ENCODE data around the gene ADGB.
"Not testable (repeated sequence)": the region's sequence is repeated elsewhere in the genome, so short reads cannot be mapped to it uniquely, and the experiment has no call there.

Gene ADGB

DNA sequence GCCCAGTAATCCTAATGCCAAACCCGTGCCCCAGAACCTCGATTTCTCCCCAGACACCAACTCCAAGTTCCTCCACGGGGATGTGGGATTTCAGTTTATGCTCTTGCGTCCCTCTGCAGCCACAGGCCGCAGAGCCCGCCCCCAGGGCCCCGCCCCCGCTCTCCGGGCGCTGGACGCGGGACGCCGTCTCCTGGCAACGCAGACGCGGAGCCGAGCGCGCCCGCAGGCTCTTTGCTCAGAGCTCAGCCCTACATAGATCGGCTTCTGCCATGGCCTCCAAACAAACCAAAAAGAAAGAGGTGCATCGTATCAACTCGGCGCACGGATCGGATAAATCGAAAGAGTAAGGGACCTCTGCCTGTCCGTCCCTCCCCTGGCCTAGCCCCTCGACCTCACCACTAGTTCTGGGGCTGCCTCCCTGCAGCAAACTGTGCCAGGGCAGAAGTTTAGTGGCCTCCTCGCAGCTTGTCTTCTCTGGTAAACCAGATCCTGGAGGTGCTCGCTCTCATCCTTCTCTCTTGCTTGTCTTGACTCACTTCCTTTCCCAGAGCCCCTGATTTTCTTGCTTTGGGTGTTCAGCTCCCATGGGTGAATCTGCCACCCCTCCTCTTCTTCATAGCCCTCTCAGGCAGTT, at the start of gene ADGB:
Gene ADGB, plus strand, starts transcription at position 201 of the 634 bp plus-strand sequence. Its CDS starts 69 bp downstream, at position 270.
- DNase-seq, result peak; percentile 81

DNA sequence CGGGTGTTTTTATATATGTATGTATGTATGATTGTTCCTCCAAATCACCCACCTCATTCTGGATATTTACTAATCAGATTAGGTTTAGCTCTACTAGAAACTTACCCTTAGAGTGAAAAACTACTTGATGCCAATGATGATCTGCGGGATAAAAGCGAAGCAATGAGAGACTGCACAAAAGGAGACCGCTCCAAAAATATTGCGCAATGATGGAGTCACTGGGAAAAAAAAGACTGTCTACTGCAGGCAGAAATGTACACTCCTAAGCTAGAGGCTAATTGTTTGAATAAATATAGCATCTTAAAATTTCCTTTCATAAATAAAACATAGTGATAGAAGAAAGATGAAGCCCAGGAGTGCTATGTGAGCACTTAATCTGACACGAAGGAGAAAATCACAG, 47.9 kb upstream of the ADGB start:
- no peak for DNase-seq

DNA sequence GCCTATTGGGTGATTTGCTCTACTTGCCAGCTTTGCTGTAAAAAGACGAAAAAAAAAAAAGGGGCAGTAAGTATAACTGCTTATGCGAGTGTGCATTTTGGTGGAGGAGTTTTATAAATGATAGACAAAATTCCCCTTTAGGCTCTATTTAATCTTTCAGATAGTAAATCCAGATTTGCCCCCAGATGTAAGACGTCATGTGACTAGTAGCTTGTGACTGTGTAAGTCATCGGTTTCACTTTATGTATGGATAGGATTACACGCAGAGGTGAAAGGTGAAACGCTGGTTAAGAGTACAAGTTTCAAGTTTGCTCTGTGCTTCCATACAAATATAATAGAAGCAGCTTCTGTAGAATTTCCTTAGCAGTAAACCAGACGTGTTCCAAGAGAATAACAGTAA, 47.2 kb upstream of the ADGB start:
- no peak for DNase-seq

DNA sequence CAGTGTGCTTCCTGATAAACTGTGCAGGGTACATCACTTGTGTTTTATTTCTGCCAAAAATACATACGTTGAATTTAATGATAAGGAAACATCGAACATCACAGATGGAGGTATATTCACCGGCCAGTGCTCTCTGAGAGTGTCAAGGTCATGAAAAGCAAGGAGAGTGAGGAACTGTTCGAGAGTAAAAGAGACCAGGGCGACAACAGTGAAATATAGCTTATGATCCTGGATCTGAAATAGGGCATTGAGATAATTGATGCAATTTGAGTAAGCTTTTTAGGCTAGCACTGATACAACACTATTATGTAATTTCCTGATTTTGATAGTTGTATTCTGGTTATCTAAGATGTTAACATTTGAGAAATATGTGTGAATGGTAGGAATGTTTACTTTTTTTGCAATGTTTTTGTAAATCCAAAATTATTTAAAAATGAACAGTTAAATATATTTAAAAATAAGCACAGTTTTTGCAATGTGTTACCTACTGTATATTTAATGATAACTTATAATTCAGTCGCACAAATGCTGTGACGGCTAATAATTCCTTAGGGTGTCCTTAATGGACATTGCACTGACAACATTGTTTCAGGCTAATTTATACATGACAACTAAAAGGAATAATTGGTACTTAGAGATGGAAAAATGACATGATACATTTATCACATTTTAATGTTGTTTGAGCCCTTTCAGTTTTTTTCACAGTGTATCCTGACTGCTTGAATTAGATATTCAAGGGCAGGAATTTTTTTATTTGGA, 45.2 kb upstream of the ADGB start:
- DNase-seq, result no peak

DNA sequence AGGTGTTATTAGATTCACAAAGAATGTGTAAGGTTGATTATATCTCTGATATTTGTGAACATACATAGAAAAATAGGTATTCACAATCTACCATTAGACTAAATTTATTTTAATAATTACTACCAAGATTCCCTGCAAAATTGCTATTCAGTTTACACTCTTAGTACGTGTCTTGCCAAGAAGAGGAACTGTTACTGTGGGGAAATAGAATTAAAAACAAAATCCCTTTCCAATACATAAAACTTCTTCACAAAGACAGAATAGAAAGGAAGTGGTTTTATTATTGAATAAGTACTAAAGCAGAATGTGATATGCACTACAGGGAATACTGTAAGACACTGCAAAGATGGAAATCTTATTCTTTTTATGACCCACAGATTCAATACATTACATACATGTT, 38.2 kb upstream of the ADGB start:
- DNase-seq, result no peak

DNA sequence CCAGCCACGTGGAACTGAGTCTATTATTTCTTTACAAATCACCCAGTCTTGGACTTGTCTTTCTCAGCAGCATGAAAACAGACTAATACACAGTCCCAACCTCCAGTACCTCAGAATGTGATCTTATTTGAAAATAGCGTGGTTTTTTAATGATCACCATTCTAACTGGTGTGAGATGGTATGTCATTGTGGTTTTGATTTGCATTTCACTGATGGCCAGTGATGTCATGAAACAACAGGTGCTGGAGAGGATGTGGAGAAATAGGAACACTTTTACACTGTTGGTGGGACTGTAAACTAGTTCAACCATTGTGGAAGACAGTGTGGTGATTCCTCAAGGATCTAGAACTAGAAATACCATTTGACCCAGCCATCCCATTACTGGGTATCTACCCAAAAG, 32.1 kb upstream of the ADGB start:
- DNase-seq, result not testable (repeated sequence)

DNA sequence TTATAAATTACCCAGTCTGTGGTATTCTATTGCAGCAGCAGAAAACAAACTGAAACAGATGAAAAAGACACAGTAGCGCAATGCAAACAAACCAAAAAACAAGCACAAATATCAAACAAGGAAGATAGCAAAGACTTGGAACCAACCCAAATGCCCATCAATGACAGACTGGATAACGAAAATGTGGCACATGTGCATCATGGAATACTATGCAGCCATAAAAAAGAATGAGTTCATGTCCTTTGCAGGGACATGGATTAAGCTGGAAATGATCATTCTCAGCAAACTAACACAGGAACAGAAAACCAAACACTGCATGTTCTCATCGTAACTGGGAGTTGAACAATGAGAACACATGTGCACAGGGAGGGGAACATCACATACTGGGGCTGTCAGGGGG, 30.2 kb upstream of the ADGB start:
- not testable (repeated sequence) for DNase-seq

DNA sequence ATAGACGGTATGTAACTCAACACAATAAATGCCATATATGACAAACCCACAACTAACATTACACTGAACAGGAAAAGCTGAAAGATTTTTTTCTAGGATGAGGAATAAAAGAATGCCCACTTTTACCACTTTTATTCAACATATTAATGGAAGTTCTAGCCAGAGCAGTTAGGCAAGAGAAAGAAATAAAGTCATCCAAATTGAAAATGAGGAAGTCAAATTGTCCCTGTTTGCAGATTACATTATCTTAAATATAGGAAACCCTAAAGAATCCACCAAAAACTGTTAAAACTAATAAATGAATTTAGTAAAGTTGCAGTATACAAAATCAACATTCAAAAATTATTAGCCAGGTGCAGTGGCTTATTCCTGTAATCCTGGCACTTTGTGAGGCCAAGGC, 24.6 kb upstream of the ADGB start:
- no peak for DNase-seq

DNA sequence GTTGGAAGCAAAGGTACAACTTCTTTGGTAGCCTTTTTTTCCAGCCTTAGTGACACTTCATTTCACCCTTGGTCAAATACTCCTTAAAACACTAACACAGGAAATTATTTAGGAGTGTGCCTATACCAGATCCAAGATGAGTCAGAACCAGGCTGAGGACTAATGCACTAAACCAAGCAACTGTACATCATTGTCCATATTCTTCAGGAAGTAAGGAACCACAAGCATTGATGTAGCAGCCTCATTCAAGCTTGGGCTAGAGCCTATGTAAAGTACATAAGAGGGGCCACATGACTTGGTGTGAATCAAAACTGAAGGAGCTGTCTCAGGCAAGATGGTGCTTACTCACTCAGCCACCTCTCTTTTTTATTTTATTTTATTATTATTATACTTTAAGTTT, 20.7 kb upstream of the ADGB start:
- no peak for DNase-seq

DNA sequence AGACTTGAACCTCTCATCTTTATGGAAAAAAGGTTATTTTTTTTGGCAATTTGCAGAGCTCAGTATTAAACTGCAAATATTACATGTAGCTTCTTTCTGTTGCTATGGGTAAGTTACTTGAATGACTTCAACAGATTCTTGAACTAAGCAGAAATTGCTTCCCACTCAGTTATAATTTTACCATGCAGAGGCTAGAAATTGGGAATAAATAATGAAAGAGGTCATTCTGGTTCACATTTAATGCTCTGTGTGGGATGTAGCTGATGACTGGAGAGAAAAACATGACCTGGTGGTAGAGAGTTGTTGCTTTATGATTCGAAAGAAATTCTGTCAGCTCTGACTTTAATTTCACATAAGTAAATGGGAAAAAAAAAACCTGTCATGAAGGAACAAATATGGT, 16.8 kb upstream of the ADGB start:
- DNase-seq, result no peak

DNA sequence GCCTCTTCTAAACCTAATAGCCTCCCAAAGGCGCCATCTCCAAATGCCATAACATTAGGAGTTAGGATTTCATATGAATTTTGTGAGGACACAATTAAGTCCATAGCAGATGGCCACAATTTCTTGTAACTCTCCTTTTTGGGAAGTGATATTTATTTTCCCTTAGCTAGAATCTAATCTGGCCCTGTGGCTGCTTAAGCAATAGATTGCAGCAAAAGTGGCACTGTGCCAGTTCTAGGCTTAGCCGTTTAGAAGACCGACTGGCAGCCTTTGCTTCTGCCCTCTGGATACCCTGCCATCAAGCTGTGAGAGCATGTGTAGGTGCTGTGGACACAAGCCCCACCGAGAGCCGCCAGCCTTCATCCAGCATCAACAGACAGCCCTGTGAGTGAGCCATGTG, 15.9 kb upstream of the ADGB start:
- peak; percentile 83 for DNase-seq

DNA sequence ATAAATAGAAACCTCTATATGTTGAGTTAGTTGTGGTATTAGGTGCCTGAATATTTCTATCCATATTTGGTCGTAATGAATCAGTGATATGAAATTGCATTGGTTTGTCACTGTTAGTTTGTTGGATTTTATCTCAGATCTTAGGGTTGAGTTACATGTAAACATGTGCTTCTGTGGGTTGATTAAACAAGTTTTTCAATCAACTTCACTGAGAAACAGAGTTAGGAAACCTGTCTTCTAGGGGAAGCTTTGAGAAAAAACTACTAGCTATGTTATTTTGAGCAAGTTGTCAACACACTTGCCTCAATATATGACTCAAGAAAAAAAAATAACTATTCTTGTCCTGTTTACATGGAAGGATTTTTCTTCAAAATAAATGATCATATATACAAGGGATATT, 14.8 kb upstream of the ADGB start:
- DNase-seq, result peak; percentile 22

DNA sequence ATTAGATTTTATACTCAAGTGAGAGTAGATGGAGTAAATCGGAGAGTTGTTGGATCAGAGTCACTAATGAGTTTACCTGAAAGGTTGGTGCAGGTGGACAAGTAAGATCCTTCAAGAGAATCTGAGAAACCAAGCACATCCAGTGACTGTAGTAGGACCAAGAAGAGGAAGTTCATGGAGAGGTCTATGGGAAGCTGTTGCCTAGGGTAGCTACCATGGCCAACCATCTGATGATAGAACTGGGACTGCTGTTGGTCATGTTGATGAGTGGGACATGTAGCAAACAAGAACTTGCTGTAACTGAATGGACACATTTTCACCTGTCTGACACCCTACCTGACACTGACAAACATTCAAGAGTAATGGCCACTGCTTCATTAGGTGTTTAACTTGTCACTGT, 11.3 kb upstream of the ADGB start:
- DNase-seq, result no peak

DNA sequence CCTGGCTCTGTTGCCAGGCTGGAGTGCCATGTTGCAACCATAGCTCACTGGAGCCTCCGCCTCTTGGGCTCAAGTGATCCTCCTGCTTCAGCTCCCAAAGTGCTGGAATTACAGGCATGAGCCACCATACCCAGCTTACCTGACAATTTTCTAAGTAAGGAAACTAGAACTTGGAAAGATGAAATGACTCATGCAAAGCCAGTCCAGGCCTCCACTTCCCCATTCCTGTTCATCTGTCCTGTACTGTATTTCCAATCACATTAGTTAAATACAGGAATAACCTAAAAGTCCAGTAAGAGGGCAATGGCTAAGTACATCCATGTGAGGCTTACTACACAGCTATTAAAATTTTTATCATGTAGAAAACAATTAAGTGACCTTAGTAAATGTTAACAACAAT, 8.3 kb upstream of the ADGB start:
- no peak for DNase-seq

DNA sequence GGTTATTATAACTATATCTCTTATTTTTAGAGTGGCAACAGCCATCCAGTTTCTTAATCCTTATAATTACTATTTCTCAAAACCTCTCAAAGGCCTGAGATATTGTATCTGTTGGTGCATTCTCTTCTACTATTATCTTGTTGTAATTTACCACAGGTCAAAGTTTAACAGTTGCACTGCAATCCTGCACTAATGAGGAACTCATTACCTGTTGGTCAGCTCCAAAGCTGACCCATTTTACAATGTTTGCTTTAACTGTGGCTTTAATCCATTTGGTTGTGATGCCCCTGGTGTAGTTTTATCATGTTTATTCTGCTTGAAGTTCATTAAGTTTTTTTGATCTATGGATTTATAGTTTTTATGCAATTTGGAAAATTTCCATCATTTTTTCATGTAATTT, 6.3 kb upstream of the ADGB start:
- DNase-seq, result no peak

DNA sequence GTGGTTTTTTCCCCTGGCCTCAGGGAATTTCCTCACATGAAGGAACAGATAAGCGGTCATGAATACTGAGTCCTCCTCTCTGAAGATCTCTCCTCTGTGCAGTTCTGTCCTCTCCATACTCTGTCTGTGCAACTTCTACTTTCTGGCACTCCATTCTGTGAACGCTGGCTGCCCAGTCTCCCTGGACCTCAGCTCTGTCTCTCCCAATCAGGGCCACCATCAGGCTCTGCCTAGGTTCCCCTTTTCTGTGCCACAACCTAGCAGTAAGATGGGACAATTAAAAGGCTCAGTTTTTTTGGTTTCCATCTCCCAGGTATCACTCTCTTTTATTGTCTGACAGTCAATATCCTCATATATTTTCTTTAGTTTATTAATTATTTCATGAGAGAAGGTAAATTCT, 4.8 kb upstream of the ADGB start:
- peak; percentile 76 for DNase-seq

DNA sequence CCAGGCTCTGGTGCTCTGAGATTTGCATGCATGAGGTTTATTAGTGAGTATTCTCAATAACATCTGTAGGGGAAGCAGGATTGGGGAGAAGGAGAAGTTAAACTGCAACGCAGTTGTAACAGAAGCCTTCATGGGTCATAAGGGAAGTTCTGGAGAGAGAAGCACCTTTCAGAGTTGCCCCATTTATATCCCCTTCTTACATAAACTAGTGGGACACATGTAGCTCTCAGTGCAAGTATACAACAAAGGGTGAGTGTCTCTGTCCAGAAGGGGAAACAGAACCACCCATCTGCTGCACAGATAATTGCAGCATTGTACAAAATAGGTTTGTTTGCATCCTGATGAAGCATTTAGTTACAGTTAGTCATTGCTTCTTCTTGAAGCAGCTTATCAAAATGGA, 4.3 kb upstream of the ADGB start:
- peak; percentile 56 for DNase-seq

DNA sequence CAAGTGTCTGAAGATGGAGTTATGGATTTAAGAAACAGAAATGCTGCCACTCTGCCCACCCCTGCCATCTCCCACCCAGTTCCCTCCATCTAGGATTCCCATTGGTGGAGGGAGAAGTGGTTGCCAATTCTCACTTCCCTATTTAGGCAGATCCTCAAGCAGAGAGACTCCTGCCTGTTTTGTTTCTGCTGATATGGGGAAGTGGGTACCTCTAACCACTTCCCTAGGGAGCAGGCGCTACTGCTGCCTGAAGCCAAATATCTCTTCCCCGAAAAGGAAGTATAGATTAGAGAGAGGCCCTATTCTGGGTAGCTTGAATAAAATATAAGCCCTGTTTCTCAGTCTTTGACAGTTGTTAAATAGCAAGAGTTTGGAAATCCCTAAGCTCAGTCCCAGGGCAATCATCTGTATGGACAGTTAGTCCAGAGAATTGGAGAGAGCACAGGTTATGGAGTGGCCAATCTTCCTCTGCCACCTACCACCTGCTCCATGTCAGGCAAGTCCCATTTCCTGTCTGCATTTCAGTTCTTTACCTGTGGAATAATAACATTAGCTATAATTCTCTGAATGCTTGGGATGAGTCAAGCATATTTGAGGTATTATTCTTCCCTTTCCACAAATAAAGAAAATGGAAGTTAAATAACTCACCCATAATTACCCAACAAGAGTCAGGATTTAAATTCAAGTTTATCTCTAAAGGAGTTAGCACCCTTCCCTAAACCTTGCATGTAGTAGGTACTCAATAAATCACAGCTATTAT, 2.6 kb upstream of the ADGB start:
- peak; percentile 80 for DNase-seq

DNA sequence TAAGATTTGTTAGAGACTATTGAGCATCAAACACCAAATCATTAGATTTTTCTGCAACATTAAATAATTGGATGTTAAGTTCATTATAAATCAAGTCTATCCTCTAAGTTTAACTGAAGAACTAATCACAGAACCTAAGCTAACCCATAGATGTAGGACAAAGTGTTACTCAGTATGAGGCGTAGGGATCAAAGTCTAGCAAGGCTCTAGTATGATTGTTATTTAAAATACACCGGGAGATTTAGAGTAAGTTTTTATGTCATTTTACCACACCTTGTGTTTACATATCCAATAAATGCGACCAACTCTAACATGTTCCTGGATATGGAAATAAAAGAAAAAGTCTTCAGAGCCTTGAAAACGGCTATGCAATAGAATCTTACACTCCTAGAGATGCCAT, 2.6 kb downstream of the ADGB start:
- DNase-seq, result no peak

DNA sequence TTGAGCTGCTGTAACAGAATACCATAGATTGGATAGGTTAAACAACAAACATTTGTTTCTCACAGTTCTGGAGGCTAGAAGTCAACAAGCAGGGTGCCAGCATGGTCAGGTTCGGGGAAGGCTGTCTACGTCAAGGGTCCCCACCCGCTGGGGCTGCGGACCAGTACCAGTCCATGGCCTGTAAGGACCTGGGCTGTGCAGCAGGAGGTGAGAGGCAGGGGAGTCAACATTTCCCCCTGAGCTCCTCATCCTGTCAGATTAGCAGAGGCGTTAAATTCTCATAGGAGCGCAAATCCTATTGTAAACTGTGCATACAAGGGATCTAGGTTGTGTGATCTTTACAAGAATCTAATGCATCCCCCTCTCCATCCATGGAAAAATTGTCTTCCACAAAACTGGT, 3.8 kb downstream of the ADGB start:
- DNase-seq, result no peak

DNA sequence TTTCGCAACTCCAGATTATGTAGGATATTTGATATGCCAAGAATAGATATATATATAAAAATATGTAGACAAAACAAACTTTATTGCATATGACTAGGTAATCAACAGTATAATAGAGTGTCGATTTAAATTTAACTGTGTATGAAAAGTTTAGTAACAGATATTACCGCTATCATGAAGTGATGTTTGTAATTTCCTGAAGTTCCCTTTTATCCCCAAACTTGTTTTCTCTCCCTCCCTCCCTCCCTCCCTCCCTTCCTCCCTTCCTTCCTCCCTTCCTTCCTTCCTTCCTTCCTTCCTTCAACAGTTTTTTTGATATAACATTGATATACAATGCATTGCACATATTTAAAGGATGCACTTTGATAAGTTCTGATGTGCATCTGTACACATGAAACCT, 15.2 kb downstream of the ADGB start:
- DNase-seq, result no peak

DNA sequence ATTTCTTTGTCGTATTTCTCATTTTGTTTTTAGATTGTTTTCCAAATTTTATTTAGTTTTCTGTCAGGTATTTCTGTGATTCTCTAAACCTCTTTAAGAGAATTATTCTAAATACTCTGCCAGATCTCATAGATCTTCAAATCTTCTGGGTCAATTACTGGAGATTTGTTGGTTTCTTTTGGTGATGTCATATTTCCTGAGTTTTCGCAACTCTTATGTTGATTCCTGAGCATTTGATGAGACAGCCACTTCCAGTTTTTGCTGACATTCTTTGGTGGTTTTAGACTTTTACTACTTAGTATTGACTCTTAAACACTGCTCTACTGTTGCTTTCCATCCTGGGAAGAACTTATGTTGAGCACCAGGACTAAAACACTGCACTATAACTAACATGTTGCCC, 21.9 kb downstream of the ADGB start:
- peak; percentile 13 for DNase-seq

DNA sequence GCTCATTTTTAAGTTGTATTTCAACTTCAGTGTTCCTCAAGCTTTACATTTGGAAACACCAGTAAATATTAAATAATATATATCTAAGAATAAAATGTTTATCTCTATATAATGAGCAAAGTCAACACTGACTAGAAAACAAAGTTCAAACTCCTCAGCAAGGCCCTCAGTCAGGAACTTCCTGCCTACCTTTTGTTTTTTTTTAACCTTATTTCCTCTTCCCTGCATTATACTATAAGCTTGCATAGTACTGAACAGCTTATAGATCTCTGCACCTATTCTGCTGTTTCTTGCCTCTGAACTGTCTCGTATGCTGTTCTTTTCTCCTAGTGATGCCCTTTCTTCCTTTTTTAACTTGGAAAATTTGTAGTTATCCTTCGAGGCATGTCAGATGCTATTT, 29.6 kb downstream of the ADGB start:
- DNase-seq, result no peak

DNA sequence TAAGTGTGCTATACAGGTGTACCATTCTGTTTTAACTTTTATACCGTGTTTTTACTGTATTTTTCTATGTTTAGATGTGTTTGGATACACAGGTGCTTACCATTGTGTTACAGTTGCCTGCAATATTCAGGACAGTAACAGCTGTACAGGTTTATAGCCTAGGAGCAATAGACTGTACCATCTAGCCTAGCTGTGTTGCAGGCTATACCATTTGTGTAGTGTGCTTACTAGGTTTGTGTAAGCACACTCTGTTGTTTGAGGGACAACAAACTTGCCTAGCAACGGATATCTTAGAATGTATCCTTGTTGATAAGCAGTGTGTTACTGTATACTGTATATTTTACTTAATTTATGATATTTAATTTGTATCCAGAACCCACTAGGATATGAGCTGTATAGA, 35.2 kb downstream of the ADGB start:
- no peak for DNase-seq
